ENCODE data around the gene LDLR. TPM values are rescaled to one million over a fixed set of nuclear protein-coding genes. Genes with fewer than 3 reads are reported as not detected.
A peak's percentile ranks its signal among the peaks of the same experiment; 100 is the strongest.

The LDLR gene
- total and polyA plus RNA-seq, 2 of the 4 experiments (the other 2 are of a cell fraction): 45.2 to 53.8 TPM

- POLR2A ChIA-PET (ENCODE audit: unreplicated experiment): no interaction called here
- peak overlapping the region; percentile 46; the same call in 1 of the 2 replicates for H3K4ac ChIP-seq (ENCODE audit: low read depth, low read length)
- peak overlapping the region; percentile 53; the same call in 1 of the 2 replicates for H2BK20ac ChIP-seq (ENCODE audit: low read depth, low read length)
- peak overlapping the region; percentile 31; the same call in 1 of the 2 replicates for H3K56ac ChIP-seq (ENCODE audit: extremely low read depth, insufficient read depth, low read length)
- peak overlapping the region; percentile 88; the same call in 1 of the 2 replicates for H3K14ac ChIP-seq (replicated peaks; ENCODE audit: low read depth, low read length)
- 0 out of 2 replicates have a peak overlapping the region, but pooled peaks have one; percentile 20 for H4K91ac ChIP-seq (ENCODE audit: insufficient read depth, low read depth, low read length)
- ATAC-seq (ENCODE audit: low read depth) (no peak), DNase-seq (peak; percentile 74)
- H2AK5ac ChIP-seq (ENCODE audit: low read depth, low read length): no peak overlapping the region; the same call in 1 of the 2 replicates
- no peak overlapping the region for H2AFZ ChIP-seq (replicated peaks; ENCODE audit: low read length, poor library complexity)
- in situ Hi-C loops (cut with MboI; ENCODE audit: low sequenced_read_pairs) (no loop called here), dilution Hi-C loops (cut with HindIII; ENCODE audit: low sequenced_read_pairs, unreplicated experiment) (no loop called here), intact Hi-C loops (cut with micrococcal nuclease) (no loop called here)
- TF ChIP-seq MAFK (IDR thresholded peaks at IDR 0.05; ENCODE audit: low read depth, low read length) (no peak), ELK1 (IDR thresholded peaks at IDR 0.05; ENCODE audit: borderline replicate concordance, low read depth, low read length) (no peak), RAD21 (IDR thresholded peaks at IDR 0.05; ENCODE audit: low read length) (no peak), MAZ (IDR thresholded peaks at IDR 0.05; ENCODE audit: borderline replicate concordance, low read depth, low read length) (no peak), MXI1 (IDR thresholded peaks at IDR 0.05; ENCODE audit: borderline replicate concordance, low read depth, low read length) (no peak), BHLHE40 (IDR thresholded peaks at IDR 0.05; ENCODE audit: low read depth, low read length) (no peak), FOS (IDR thresholded peaks at IDR 0.05; ENCODE audit: low read depth, low read length) (no peak), POLR2A (IDR thresholded peaks at IDR 0.05; ENCODE audit: low read depth, low read length) (no peak), RCOR1 (IDR thresholded peaks at IDR 0.05; ENCODE audit: insufficient replicate concordance, low read length) (no peak), RFX5 (IDR thresholded peaks at IDR 0.05; ENCODE audit: low read depth, low read length) (no peak), USF2 (IDR thresholded peaks at IDR 0.05; ENCODE audit: low read depth, low read length) (no peak), CTCF (conservative IDR thresholded peaks at IDR 0.05; ENCODE audit: low read depth, low read length) (no peak), NFE2L2 (IDR thresholded peaks at IDR 0.05; ENCODE audit: low read depth, low read length) (no peak; the same call in 1 of the 2 replicates), SMC3 (IDR thresholded peaks at IDR 0.05; ENCODE audit: low read depth, low read length) (no peak), CHD1 (IDR thresholded peaks at IDR 0.05; ENCODE audit: low read depth, low read length) (no peak)
- H4K20me1 ChIP-seq (ENCODE audit: insufficient read depth, low read length): peaks cover 56% of the 10 kb centered on the region
- peak overlapping the region; percentile 7 to 37; a peak in 1 of 4 replicates for H4K8ac ChIP-seq (ENCODE audit: low read depth in 2 of 2, low read length in 2 of 2)
- H3K27ac ChIP-seq (ENCODE audit: insufficient read depth, low read length): peak overlapping the region; percentile 9
- CTCF ChIA-PET: no interaction called here
- peak overlapping the region; percentile 98; the same call in 1 of the 2 replicates for H3K23ac ChIP-seq (ENCODE audit: low read depth, low read length)
- peaks cover 21% of the 10 kb centered on the region for H3K9me1 ChIP-seq (ENCODE audit: insufficient read depth, low read length)
- H3K9ac ChIP-seq (ENCODE audit: low read depth, low read length): 0 out of 2 replicates have a peak overlapping the region, but pooled peaks have one; percentile 90
- H3K79me1 ChIP-seq (ENCODE audit: low read depth in 1 of 2, low read length in 2 of 2): peaks cover 18 to 82% of the 10 kb centered on the region in 2 experiments
- no peak overlapping the region for H3K4me3 ChIP-seq (ENCODE audit: insufficient read depth, low read depth, low read length)
- H3K27me3 ChIP-seq (ENCODE audit: control insufficient read depth, insufficient read depth, low read length): no peaks in the 10 kb centered on the region
- WGBS, 2 experiments (ENCODE audit: extremely low coverage in 2 of 2, insufficient read length in 1 of 2): 60% methylated on average over 2 of the region's 6 CpGs; no CpG with 5 or more reads in 1 of the 2 experiments
- H2BK120ac ChIP-seq (ENCODE audit: low read depth, low read length): peak overlapping the region; percentile 87; the same call in 1 of the 2 replicates
- H3K4me1 ChIP-seq (ENCODE audit: control insufficient read depth, insufficient read depth, low read length): peaks cover 14% of the 10 kb centered on the region
- H3K4me2 ChIP-seq (ENCODE audit: low read depth, low read length): peak overlapping the region; percentile 50; the same call in 1 of the 2 replicates
- no TSS peak for BruUV-seq (replicated peaks)
- H4K5ac ChIP-seq (ENCODE audit: low read depth, low read length): no peak overlapping the region
- no peaks in the 10 kb centered on the region for H3K9me3 ChIP-seq (ENCODE audit: control insufficient read depth, insufficient read depth, low read length)
- no peak overlapping the region for H3K18ac ChIP-seq (ENCODE audit: low read depth, low read length)
- peaks cover 10% of the 10 kb centered on the region for H3K36me3 ChIP-seq (ENCODE audit: control insufficient read depth, insufficient read depth, low read length)
- peak overlapping the region; percentile 94 for H2BK5ac ChIP-seq (ENCODE audit: low read depth, low read length, poor library complexity, severe bottlenecking)
- peak overlapping the region; percentile 25; the same call in 1 of the 3 replicates for H2BK15ac ChIP-seq (ENCODE audit: low read depth, low read length)
- H2AK9ac ChIP-seq (replicated peaks; ENCODE audit: low read depth, low read length, poor library complexity): no peak overlapping the region
Measured at GRCh38 chr19:11092181-11092538, 2.9 kb downstream of the LDLR start.
